Mesenchymal stem cell (in vitro differentiated cells and primary cell): ENCODE data around the gene JPH2.
A peak's percentile ranks its signal among the peaks of the same experiment; 100 is the strongest.

Experiments used
- DNase-seq: peaks from one replicate; pipeline ENCODE4 v3.0.0-alpha.2; 2013
- H2AFZ ChIP-seq: one replicate; pipeline ENCODE4 v1.6.1; 2013; ENCODE audit warnings: low read depth, mild to moderate bottlenecking, control low read depth, inconsistent platforms, low read length, moderate library complexity
- H2AK5ac ChIP-seq: 2 replicates; pipeline ENCODE4 v1.6.1; 2013; ENCODE audit warnings: low read length, moderate library complexity, mild to moderate bottlenecking, inconsistent platforms; ENCODE audit not compliant: severe bottlenecking
- H2BK120ac ChIP-seq: one replicate; pipeline ENCODE4 v1.6.1; 2013; ENCODE audit warnings: low read depth, mild to moderate bottlenecking, inconsistent platforms, low read length, moderate library complexity
- H2BK12ac ChIP-seq, 2 experiments: one replicate each; pipeline ENCODE4 v1.6.1; 2013; ENCODE audit warnings: inconsistent platforms in 2 of 2, low read length in 2 of 2, mild to moderate bottlenecking in 2 of 2, moderate library complexity in 2 of 2, control low read depth in 1 of 2
- H2BK15ac ChIP-seq: one replicate; pipeline ENCODE4 v1.6.1; 2013; ENCODE audit warnings: mild to moderate bottlenecking, low read depth, inconsistent platforms; ENCODE audit not compliant: poor library complexity, severe bottlenecking
- H2BK5ac ChIP-seq: 2 replicates; pipeline ENCODE4 v1.6.1; 2013; ENCODE audit warnings: low read depth, mild to moderate bottlenecking, low read length, control low read depth, inconsistent platforms; ENCODE audit not compliant: poor library complexity, severe bottlenecking
- H3K14ac ChIP-seq, 2 experiments: one replicate each; pipeline ENCODE4 v1.6.1; 2013; ENCODE audit warnings: inconsistent platforms in 2 of 2, low read length in 2 of 2, control low read depth in 1 of 2, mild to moderate bottlenecking in 1 of 2, moderate library complexity in 1 of 2
- H3K18ac ChIP-seq, 2 experiments: one replicate each; pipeline ENCODE4 v1.6.1; 2013; ENCODE audit warnings: inconsistent platforms in 2 of 2, low read length in 2 of 2, control low read depth in 1 of 2, low read depth in 1 of 2, mild to moderate bottlenecking in 1 of 2
- H3K23ac ChIP-seq, 2 experiments: one replicate each; pipeline ENCODE4 v1.6.1; 2013; ENCODE audit warnings: inconsistent platforms in 2 of 2, low read length in 2 of 2, mild to moderate bottlenecking in 2 of 2, moderate library complexity in 2 of 2, control low read depth in 1 of 2
- H3K27ac ChIP-seq: 2 replicates; pipeline ENCODE4 v1.5.1; 2013; ENCODE audit warnings: mild to moderate bottlenecking, moderate library complexity, low read length, control low read depth, inconsistent platforms; ENCODE audit not compliant: poor library complexity, severe bottlenecking
- H3K27me3 ChIP-seq, 2 experiments: 2 replicates each; pipeline versions ENCODE4 v1.6.1 to v1.7.0; 2013; ENCODE audit warnings: low read length in 2 of 2, mild to moderate bottlenecking in 2 of 2, moderate library complexity in 2 of 2, control low read depth in 1 of 2, inconsistent platforms in 1 of 2; ENCODE audit not compliant: control insufficient read depth in 1 of 2, insufficient read depth in 1 of 2
- H3K36me3 ChIP-seq, 2 experiments: 2 replicates each; pipeline versions ENCODE4 v1.6.1 to v1.7.0; 2013; ENCODE audit warnings: low read length in 2 of 2, control low read depth in 1 of 2, inconsistent platforms in 1 of 2, low read depth in 1 of 2, mild to moderate bottlenecking in 1 of 2; ENCODE audit not compliant: insufficient read depth in 2 of 2, control insufficient read depth in 1 of 2
- H3K4ac ChIP-seq, 2 experiments: one replicate each; pipeline ENCODE4 v1.6.1; 2013; ENCODE audit warnings: inconsistent platforms in 2 of 2, low read length in 2 of 2, mild to moderate bottlenecking in 2 of 2, moderate library complexity in 2 of 2, control low read depth in 1 of 2, low read depth in 1 of 2
- H3K4me1 ChIP-seq: 2 replicates; pipeline ENCODE4 v1.6.1; 2013; ENCODE audit warnings: low read depth, low read length, control low read depth; ENCODE audit not compliant: control insufficient read depth, insufficient read depth
- H3K4me2 ChIP-seq: 2 replicates; pipeline ENCODE4 v1.6.1; 2013; ENCODE audit warnings: low read length, mild to moderate bottlenecking, inconsistent platforms; ENCODE audit not compliant: poor library complexity, severe bottlenecking
- H3K4me3 ChIP-seq, 2 experiments: 2 replicates each; pipeline versions ENCODE4 v1.5.1 to v1.7.0; 2013; ENCODE audit warnings: low read length in 2 of 2, mild to moderate bottlenecking in 2 of 2, control low read depth in 1 of 2, low read depth in 1 of 2; ENCODE audit not compliant: insufficient read depth in 1 of 2
- H3K79me1 ChIP-seq: replicated peaks from 2 replicates; pipeline ENCODE4 v1.6.1; 2013; ENCODE audit warnings: mild to moderate bottlenecking, control low read depth, low read length, inconsistent platforms; ENCODE audit not compliant: poor library complexity, severe bottlenecking
- H3K9ac ChIP-seq: 2 replicates; pipeline ENCODE4 v1.7.0; 2013; ENCODE audit warnings: mild to moderate bottlenecking, low read length, moderate library complexity
- H3K9me3 ChIP-seq: 2 replicates; pipeline ENCODE4 v1.7.0; 2013; ENCODE audit warnings: mild to moderate bottlenecking, low read length; ENCODE audit not compliant: control insufficient read depth
- H4K8ac ChIP-seq: one replicate; pipeline ENCODE4 v1.6.1; 2013; ENCODE audit warnings: inconsistent platforms, mild to moderate bottlenecking, low read length, moderate library complexity
- H4K91ac ChIP-seq: one replicate; pipeline ENCODE4 v1.6.1; 2013; ENCODE audit warnings: mild to moderate bottlenecking, low read length, inconsistent platforms
- WGBS: methylation state at CpG from one replicate; pipeline ENCODE4 v1.1.7; 2013; ENCODE audit warnings: mixed read lengths; 5-methylcytosine and 5-hydroxymethylcytosine counted together

JPH2 gene

GRCh38 chr20:44074252-44075151 lies 112.5 kb downstream of the JPH2 start:
- no peak overlapping the region for H3K4ac ChIP-seq
- H2AFZ ChIP-seq: no peak overlapping the region
- H3K79me1 ChIP-seq: no peaks in the 10 kb centered on the region
- no peak overlapping the region for H3K23ac ChIP-seq
- no peak overlapping the region for H2BK15ac ChIP-seq
- DNase-seq: peak; percentile 63
- no peak overlapping the region for H4K8ac ChIP-seq
- H3K14ac ChIP-seq: no peak overlapping the region
- H2BK12ac ChIP-seq: no peak overlapping the region
- H2AK5ac ChIP-seq: no peak overlapping the region
- no peak overlapping the region for H3K9ac ChIP-seq
- no peak overlapping the region for H3K27ac ChIP-seq
- peaks cover 2% of the 10 kb centered on the region for H3K4me1 ChIP-seq
- H3K18ac ChIP-seq: peak overlapping the region in 1 of 2 experiments; percentile 48
- WGBS: 76% methylated on average over 12 of the region's 12 CpGs
- H3K4me2 ChIP-seq: no peak overlapping the region
- no peaks in the 10 kb centered on the region for H3K9me3 ChIP-seq
- H2BK120ac ChIP-seq: no peak overlapping the region
- H2BK5ac ChIP-seq: no peak overlapping the region
- peaks cover 29 to 35% of the 10 kb centered on the region in 2 experiments for H3K27me3 ChIP-seq
- H3K4me3 ChIP-seq: no peak overlapping the region
- no peak overlapping the region for H4K91ac ChIP-seq
- no peaks in the 10 kb centered on the region for H3K36me3 ChIP-seq

- Histone ChIP-seq H3K18ac (no peak overlapping the region), H2BK12ac (no peak overlapping the region), H3K9me3 (no peaks in the 10 kb centered on the region), H3K14ac (no peak overlapping the region), H3K23ac (no peak overlapping the region), H4K8ac (no peak overlapping the region), H3K4ac (no peak overlapping the region), H3K36me3 (no peaks in the 10 kb centered on the region), H3K4me1 (peaks cover 2% of the 10 kb centered on the region), H3K79me1 (no peaks in the 10 kb centered on the region), H2AK5ac (no peak overlapping the region), H2AFZ (no peak overlapping the region), H3K4me3 (no peak overlapping the region), H2BK120ac (no peak overlapping the region), H2BK5ac (no peak overlapping the region), H4K91ac (no peak overlapping the region), H3K9ac (no peak overlapping the region), H2BK15ac (no peak overlapping the region), H3K27ac (no peak overlapping the region), H3K4me2 (no peak overlapping the region), H3K27me3 (peaks cover 29 to 36% of the 10 kb centered on the region in 2 experiments)
- WGBS: 86% methylated on average over 6 of the region's 6 CpGs
- DNase-seq: no peak
These were observed 113.3 kb downstream of the JPH2 start for GRCh38 chr20:44073675-44074071.

- Histone ChIP-seq H3K9me3 (no peaks in the 10 kb centered on the region), H3K23ac (no peak overlapping the region), H3K4me2 (no peak overlapping the region), H2BK15ac (no peak overlapping the region), H3K27ac (no peak overlapping the region), H3K18ac (no peak overlapping the region), H2BK120ac (no peak overlapping the region), H2BK12ac (no peak overlapping the region), H4K91ac (no peak overlapping the region), H2BK5ac (no peak overlapping the region), H3K79me1 (no peaks in the 10 kb centered on the region), H3K36me3 (no peaks in the 10 kb centered on the region), H2AK5ac (no peak overlapping the region), H3K27me3 (peaks cover 29 to 36% of the 10 kb centered on the region in 2 experiments), H3K9ac (no peak overlapping the region), H3K4me3 (no peak overlapping the region), H4K8ac (no peak overlapping the region), H3K4me1 (peaks cover 2% of the 10 kb centered on the region), H2AFZ (no peak overlapping the region), H3K4ac (no peak overlapping the region), H3K14ac (no peak overlapping the region)
- no peak for DNase-seq
- WGBS: 85% methylated on average over 16 of the region's 16 CpGs
These were observed 113.8 kb downstream of the JPH2 start for GRCh38 chr20:44073011-44073674.

- no peaks in the 10 kb centered on the region for H3K36me3 ChIP-seq
- no peak overlapping the region for H4K91ac ChIP-seq
- no peak overlapping the region for H3K14ac ChIP-seq
- H3K4me2 ChIP-seq: no peak overlapping the region
- no peak for DNase-seq
- H2BK120ac ChIP-seq: no peak overlapping the region
- peaks cover 31 to 39% of the 10 kb centered on the region in 2 experiments for H3K27me3 ChIP-seq
- H2BK12ac ChIP-seq: no peak overlapping the region
- no peak overlapping the region for H3K4ac ChIP-seq
- 74% methylated on average over 4 of the region's 6 CpGs for WGBS
- H2BK5ac ChIP-seq: no peak overlapping the region
- no peaks in the 10 kb centered on the region for H3K79me1 ChIP-seq
- H2AFZ ChIP-seq: no peak overlapping the region
- H4K8ac ChIP-seq: no peak overlapping the region
- H2AK5ac ChIP-seq: no peak overlapping the region
- H3K9ac ChIP-seq: no peak overlapping the region
- no peaks in the 10 kb centered on the region for H3K9me3 ChIP-seq
- no peak overlapping the region for H3K18ac ChIP-seq
- H2BK15ac ChIP-seq: no peak overlapping the region
- no peak overlapping the region for H3K27ac ChIP-seq
- H3K4me1 ChIP-seq: peaks cover 2% of the 10 kb centered on the region
- no peak overlapping the region for H3K23ac ChIP-seq
- no peak overlapping the region for H3K4me3 ChIP-seq
These were observed 114.6 kb downstream of the JPH2 start for GRCh38 chr20:44072384-44072783.
